Endothelial cell of umbilical vein (primary cell): ENCODE results near the gene INSM2. TPM values are rescaled to one million over a fixed set of nuclear protein-coding genes. Genes with fewer than 3 reads are reported as not detected.

Source experiments
- BruUV-seq: library from RNA; stranded (reverse); fragments of 400-500 nt; replicated peaks from 2 replicates; lab custom pipeline; 2021; lab: Mats Ljungman, UMichigan
- CTCF ChIA-PET: fragments of 300-600, 350-600 bp; sonication (Branson Sonifier 250); formaldehyde crosslinking; loops from one replicate; lab custom pipeline; 2021; ENCODE audit warnings: antibody characterized with exemption, inconsistent platforms; lab: Charles Lee
- POLR2A ChIA-PET: fragments of 300-600, 350-600 bp; sonication (Branson Sonifier 250); formaldehyde crosslinking; loops from one replicate; lab custom pipeline; 2021; ENCODE audit warnings: antibody characterized with exemption, inconsistent platforms; lab: Charles Lee
- DNase-seq: peaks from one replicate; pipeline ENCODE4 v3.0.0-alpha.2; 2011; ENCODE audit warnings: low read depth, low spot score
- FAIRE-seq: peaks from 2 replicates; lab custom pipeline; 2011; peaks lifted over from hg19 to GRCh38; lab: Jason Lieb, UNC
- H2AFZ ChIP-seq: 2 replicates; pipeline ENCODE4 v1.6.0; 2012; ENCODE audit warnings: low read depth, low read length, control low read depth, inconsistent platforms
- H3K27ac ChIP-seq: 2 replicates; pipeline ENCODE4 v1.5.1; 2011; ENCODE audit warnings: low read depth, mild to moderate bottlenecking, control low read depth, low read length, moderate library complexity; ENCODE audit not compliant: insufficient read depth
- H3K27me3 ChIP-seq, 2 experiments: 2 replicates each; pipeline versions ENCODE4 v1.6.0 to v1.6.1; 2011; ENCODE audit warnings: low read length in 2 of 2, mixed read lengths in 1 of 2; ENCODE audit not compliant: control insufficient read depth in 2 of 2, insufficient read depth in 2 of 2
- H3K36me3 ChIP-seq, 2 experiments: 2 replicates in 1 of 2; 3 replicates in 1 of 2; pipeline ENCODE4 v1.5.1; 2011; ENCODE audit warnings: low read length in 2 of 2, mild to moderate bottlenecking in 1 of 2, moderate library complexity in 1 of 2; ENCODE audit not compliant: control insufficient read depth in 2 of 2, insufficient read depth in 2 of 2; ENCODE audit errors: extremely low read depth in 1 of 2
- H3K4me1 ChIP-seq: 3 replicates; pipeline ENCODE4 v1.5.1; 2011; ENCODE audit warnings: mild to moderate bottlenecking, low read length; ENCODE audit not compliant: control insufficient read depth, insufficient read depth; ENCODE audit errors: extremely low read depth
- H3K4me2 ChIP-seq: 2 replicates; pipeline ENCODE4 v1.6.1; 2011; ENCODE audit warnings: low read length, control low read depth, mixed read lengths; ENCODE audit not compliant: insufficient read depth
- H3K4me3 ChIP-seq, 3 experiments: fragments of 200-600 bp in 1 of 3; sonication (generic), shearing (Covaris generic) in 1 of 3; replicated peaks in 1 of 3; 2 replicates each; pipeline ENCODE4 v1.5.1; 2011 to 2016; ENCODE audit warnings: control low read depth in 3 of 3, low read length in 3 of 3, mild to moderate bottlenecking in 2 of 3, inconsistent platforms in 1 of 3, low read depth in 1 of 3, moderate library complexity in 1 of 3; ENCODE audit not compliant: insufficient read depth in 1 of 3
- H3K79me2 ChIP-seq: 2 replicates; pipeline ENCODE4 v1.6.0; 2012; ENCODE audit warnings: low read length, inconsistent platforms; ENCODE audit not compliant: control insufficient read depth, insufficient read depth
- H3K9ac ChIP-seq: replicated peaks from 2 replicates; pipeline ENCODE3; 2011; ENCODE audit warnings: low read length, control low read depth; ENCODE audit not compliant: insufficient read depth; ENCODE audit errors: extremely low read depth
- H3K9me1 ChIP-seq: replicated peaks from 3 replicates; pipeline ENCODE4 v1.6.0; 2011; ENCODE audit warnings: mild to moderate bottlenecking, low read length; ENCODE audit not compliant: control insufficient read depth, insufficient read depth; ENCODE audit errors: extremely low read depth
- H3K9me3 ChIP-seq: replicated peaks from 2 replicates; pipeline ENCODE4 v1.5.1; 2012; ENCODE audit warnings: low read length, inconsistent platforms; ENCODE audit not compliant: control insufficient read depth, insufficient read depth
- H4K20me1 ChIP-seq: replicated peaks from 2 replicates; pipeline ENCODE3; 2011; ENCODE audit warnings: mild to moderate bottlenecking, low read length; ENCODE audit not compliant: control insufficient read depth, insufficient read depth; ENCODE audit errors: extremely low read depth
- EZH2 ChIP-seq: IDR thresholded peaks from 2 replicates; pipeline ENCODE4 v1.6.1; 2012; ENCODE audit warnings: borderline replicate concordance, low read depth, mild to moderate bottlenecking, moderate library complexity, low read length, inconsistent platforms; ENCODE audit not compliant: severe bottlenecking
- GATA2 ChIP-seq: IDR thresholded peaks from 2 replicates; pipeline ENCODE4 v1.7.0; 2011; ENCODE audit warnings: low read depth, mild to moderate bottlenecking, moderate library complexity, mixed read lengths, low read length; ENCODE audit not compliant: insufficient read length, insufficient read depth
- dilution Hi-C: fragments of 300-500 bp; cut with MboI; formaldehyde crosslinking; loops from one replicate; pipeline ENCODE4 v1.15.0; 2019; ENCODE audit warnings: low sequenced_read_pairs; ENCODE audit not compliant: extremely low pct_ligation_motif_present
- intact Hi-C: fragments of 100-400 bp; cut with micrococcal nuclease; formaldehyde crosslinking; loops from one replicate; pipeline ENCODE4 v1.10.0; 2022
- polyA plus RNA-seq, 4 experiments: library from polyadenylated mRNA; depleted of rRNA in 3 of 4; stranded (reverse) in 3 of 4; unstranded in 1 of 4; fragments of >200 nt; gene quantifications; 2 replicates each; pipeline versions ENCODE4 v1.2.1 to v1.2.3, GENCODE V29; 2011 to 2012; ENCODE audit warnings: missing spikeins in 1 of 4
- total RNA-seq: library from RNA; stranded (reverse); gene quantifications from 2 replicates; pipeline ENCODE4 v1.2.3, GENCODE V29; 2021

INSM2 gene
- total and polyA plus RNA-seq, 2 donors (not counting 3 experiments of a cell fraction or from before 2014, with no cell fraction given), result not detected

DNA sequence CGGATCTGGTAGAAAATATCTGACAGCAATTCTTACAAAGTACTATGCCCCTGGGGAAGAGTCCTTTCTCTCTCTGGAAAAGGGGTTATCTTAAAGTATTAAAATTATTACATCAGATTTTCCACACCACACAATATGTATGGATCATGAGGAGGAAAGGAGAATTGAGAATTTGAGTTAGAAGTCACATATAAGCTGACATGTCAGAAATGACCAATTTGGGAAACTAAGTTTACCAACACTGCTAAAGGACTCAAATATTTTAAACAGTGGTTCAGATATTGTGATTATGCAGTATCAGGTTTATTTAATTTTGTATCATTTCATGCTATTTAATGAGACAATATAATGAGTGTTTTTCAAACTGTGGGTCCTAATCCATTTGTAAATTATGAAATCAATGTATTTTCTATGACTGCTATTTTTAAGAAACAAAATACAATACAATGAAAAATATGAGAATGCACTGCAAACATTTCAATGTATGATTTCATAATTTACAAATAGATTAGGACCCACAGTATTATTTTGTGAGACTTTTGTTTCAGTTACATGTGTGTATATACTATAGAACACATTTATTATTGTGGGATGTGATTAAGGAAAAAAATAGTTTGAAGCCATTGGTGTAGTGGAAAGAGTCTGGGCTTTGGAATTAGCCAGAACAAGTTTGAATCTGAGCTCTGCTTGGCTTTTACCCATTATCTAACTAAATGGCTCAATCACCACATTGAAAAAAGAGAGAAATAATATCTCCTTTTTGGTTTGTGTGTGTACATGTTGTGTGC, 1.8 kb upstream of the INSM2 start:
- H3K27ac ChIP-seq, result no peak overlapping the region
- CTCF ChIA-PET, result interaction anchor here (2.5 to 5.1 kb wide), 2 partner anchors 10 to 156 kb away, joined by 6 to 28 read pairs; no protein-coding TSS in a partner anchor
- no peak overlapping the region for H2AFZ ChIP-seq
- H3K9me3 ChIP-seq, result no peaks in the 10 kb centered on the region
- intact Hi-C loops (loop anchor here (5.0 kb wide), 2 partner anchors 275 to 295 kb away; partner anchors contain the start of genes BRMS1L and RALGAPA1), dilution Hi-C loops (no loop called here)
- POLR2A ChIA-PET, result no interaction called here
- no peak for FAIRE-seq
- no peak overlapping the region for H3K9ac ChIP-seq
- TF ChIP-seq EZH2, result no peak
- H3K79me2 ChIP-seq, result no peaks in the 10 kb centered on the region
- no peaks in the 10 kb centered on the region for H4K20me1 ChIP-seq
- H3K4me3 ChIP-seq, result no peak overlapping the region
- H3K36me3 ChIP-seq, result no peaks in the 10 kb centered on the region
- peaks cover 43 to 63% of the 10 kb centered on the region in 2 experiments for H3K27me3 ChIP-seq
- no TSS peak for BruUV-seq
- no peak overlapping the region for H3K4me2 ChIP-seq
- H3K9me1 ChIP-seq, result no peaks in the 10 kb centered on the region
- peaks cover 17% of the 10 kb centered on the region for H3K4me1 ChIP-seq
- no peak for DNase-seq

DNA sequence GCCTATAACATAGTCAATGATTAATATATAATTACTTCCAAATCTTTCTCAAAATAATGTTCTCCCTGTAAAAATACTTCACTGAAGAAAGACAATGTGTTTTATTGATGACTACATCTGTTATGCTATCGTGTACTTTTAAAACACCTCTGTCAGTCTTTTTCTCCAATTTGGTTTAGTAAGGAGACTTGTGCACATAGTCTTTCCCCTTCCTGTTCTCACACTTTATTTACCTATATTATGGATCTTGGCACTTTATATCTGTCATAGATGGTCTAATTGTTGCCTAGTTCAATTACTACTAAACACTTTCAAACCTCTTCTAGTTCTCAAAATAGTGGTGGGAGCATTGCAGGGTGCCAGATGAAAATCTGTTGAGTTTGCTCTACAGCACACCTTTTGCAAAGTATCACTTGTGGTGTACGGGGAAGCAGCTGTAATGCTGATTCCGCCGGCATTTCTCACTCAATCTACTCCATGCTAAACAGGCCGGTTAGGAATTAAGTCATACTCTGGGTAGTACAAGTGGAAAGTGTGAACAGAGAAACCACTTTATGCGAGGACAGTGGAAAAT, 1.1 kb upstream of the INSM2 start:
- Histone ChIP-seq H3K4me2 (peak overlapping the region; percentile 71), H2AFZ (peak overlapping the region; percentile 90), H3K9me1 (no peaks in the 10 kb centered on the region), H3K27ac (no peak overlapping the region), H3K9ac (no peak overlapping the region), H3K79me2 (no peaks in the 10 kb centered on the region), H3K4me3 (peak overlapping the region in 2 of 3 experiments; percentile 48 to 63), H3K4me1 (peaks cover 17% of the 10 kb centered on the region), H4K20me1 (no peaks in the 10 kb centered on the region), H3K36me3 (no peaks in the 10 kb centered on the region), H3K9me3 (no peaks in the 10 kb centered on the region), H3K27me3 (peaks cover 43 to 61% of the 10 kb centered on the region in 2 experiments)
- peak; percentile 86 for TF ChIP-seq EZH2
- TF ChIP-seq GATA2, result no peak
- intact Hi-C loops, result loop anchor here (5.0 kb wide), 2 partner anchors 274 to 294 kb away; partner anchors contain the start of genes BRMS1L and RALGAPA1
- peak; percentile 32 for DNase-seq
- BruUV-seq, result no TSS peak
- FAIRE-seq, result no peak
- ChIA-PET CTCF (interaction anchor here (0.7 to 5.1 kb wide), 7 partner anchors 11 to 286 kb away, joined by 3 to 28 read pairs (median 6); no protein-coding TSS in a partner anchor), POLR2A (no interaction called here)
- dilution Hi-C loops, result no loop called here
